DMS114 treated with DMSO at 0.1 percent for 48 hours (cell line): ENCODE measurements around the gene MLANA.

ENCODE experiments used
- DNase-seq: peaks from one replicate; lab custom pipeline; 2025; ENCODE audit not compliant: unreplicated experiment; lab: John Stamatoyannopoulos, UW

The MLANA gene

GRCh38 chr9:5897851-5898250 lies 7.2 kb downstream of the MLANA start:
- DNase-seq: no peak

DNA sequence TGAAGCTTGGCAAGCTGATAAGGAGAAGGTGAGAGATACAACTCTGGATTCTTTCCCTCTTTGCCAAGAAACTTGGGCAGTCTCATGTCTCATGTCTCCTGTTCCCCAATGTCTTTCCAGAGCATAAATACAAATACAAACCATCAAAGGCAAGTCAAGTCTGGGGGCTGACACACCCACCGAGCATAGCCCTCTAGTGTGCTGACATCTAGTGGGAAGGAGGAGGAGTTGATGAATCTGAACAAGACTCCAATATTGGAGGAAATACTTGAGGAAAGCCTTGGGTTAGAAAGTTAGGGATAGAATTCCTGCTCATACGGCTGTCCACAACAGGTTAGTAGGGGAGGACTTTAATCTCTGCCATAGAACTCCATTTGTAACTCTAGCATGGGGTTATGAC lies 8.6 kb downstream of the MLANA start:
- DNase-seq: no peak

DNA sequence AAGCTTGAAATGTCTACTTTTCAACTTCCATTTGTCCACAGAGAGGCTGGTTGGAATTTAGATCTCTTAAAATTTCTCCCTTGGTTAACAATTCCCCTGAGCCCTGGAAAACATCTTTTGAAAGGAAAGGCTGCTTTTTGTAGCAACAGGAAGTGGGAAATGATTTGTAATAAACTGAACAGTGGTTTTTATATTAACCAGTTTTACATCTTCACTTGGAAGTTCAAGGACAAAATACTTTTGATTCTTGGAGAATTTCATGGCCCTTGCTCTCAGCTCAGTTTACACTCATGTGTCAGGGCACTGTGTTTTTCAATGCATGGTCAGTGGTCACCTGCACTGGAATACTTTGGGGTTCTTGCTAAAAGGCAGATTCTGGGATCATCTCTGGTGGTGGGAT lies 9.9 kb downstream of the MLANA start:
- no peak for DNase-seq

- no peak for DNase-seq
Observed at GRCh38 chr9:5902377-5902776, 11.7 kb downstream of the MLANA start.

- no peak for DNase-seq
Observed at GRCh38 chr9:5908918-5909317, 18.2 kb downstream of the MLANA start.

DNA sequence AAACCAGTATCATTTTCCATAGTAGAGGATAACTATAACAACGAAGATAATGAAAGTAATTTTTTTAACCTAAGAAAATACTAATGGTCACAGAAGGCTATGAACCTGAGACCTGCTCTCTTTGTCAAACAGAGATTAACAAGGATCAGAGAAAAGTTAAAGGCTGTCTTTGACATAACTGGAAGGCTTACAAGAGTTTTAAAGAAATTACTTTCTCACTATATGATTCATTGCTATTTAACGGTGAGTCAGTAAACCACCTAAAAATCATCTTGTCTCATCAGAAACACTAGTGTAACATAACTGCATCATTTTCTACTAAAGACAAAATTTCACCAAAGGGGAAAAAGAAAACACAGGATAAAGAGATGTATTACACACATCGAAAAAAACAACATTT lies 19.3 kb downstream of the MLANA start:
- no peak for DNase-seq

- no peak for DNase-seq
Observed at GRCh38 chr9:5910413-5911057, 19.8 kb downstream of the MLANA start.

GRCh38 chr9:5915438-5915837 lies 24.7 kb downstream of the MLANA start:
- DNase-seq: no peak

- DNase-seq: no peak
Observed at GRCh38 chr9:5917273-5917672, 26.6 kb downstream of the MLANA start.

GRCh38 chr9:5917888-5918287 lies 27.2 kb downstream of the MLANA start:
- no peak for DNase-seq

- no peak for DNase-seq
Observed at GRCh38 chr9:5918460-5918859, 27.8 kb downstream of the MLANA start.

DNA sequence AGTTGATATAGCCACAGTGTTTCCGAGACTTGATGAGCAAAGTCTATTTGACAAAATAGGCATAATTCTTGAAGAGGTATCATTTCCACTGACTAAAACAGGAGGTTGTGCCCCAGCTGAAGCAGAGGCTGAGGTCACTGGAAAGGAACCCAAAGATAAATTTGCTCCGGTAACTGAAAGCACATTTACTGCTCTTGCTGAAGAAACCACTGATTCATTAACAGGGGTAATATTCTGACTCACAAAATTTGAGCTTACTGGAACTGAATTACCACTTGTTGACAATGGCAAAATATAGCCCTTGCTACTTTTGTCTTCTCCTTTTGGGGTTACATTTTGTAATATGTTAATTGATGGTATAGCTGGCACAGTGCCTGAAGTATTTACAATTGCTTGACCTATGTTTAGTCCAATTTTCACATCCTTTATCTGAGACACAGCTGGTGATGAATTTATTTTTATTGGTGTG lies 30.2 kb downstream of the MLANA start:
- no peak for DNase-seq

- no peak for DNase-seq
Observed at GRCh38 chr9:5922192-5922591, 31.5 kb downstream of the MLANA start.

DNA sequence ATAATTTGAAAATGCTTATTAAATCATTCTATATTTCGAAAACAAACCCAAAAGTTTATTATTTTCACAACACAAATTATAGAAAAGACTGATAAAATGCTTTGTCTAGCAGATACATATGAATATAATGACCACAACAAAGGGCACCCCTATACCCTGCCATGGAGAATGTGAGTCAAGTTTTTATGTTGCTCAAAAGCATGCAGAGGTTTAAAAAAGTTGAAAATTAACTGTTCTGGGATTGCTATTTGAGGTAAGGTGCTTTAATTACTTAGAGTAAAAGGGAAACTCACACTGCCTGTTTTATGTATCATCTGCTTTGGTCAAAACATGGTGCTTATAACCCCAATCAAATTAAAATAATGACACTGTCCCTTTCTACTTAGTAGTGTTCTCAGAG lies 41.0 kb downstream of the MLANA start:
- DNase-seq: no peak

- DNase-seq: no peak
Observed at GRCh38 chr9:5938449-5938848, 47.8 kb downstream of the MLANA start.

DNA sequence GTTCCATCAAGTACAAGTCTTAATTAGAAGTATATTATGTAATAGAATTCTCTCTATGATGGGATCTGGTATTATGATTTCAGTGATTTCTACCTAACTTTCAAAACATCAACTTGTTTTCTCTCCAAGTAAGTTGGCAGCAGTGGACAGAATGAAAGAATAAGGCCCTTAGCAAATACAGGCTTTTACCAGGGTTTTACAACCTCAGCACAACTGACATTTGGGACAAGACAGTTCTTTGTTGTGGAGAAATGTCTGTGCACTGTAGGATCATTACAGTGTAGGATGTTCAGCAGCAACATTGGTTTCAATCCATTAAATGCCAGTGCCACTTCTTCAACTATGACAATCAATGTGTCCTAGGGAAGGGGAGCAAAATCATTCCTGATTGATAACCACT lies 48.8 kb downstream of the MLANA start:
- no peak for DNase-seq

- DNase-seq: no peak
Observed at GRCh38 chr9:5941214-5941613, 50.5 kb downstream of the MLANA start.

DNA sequence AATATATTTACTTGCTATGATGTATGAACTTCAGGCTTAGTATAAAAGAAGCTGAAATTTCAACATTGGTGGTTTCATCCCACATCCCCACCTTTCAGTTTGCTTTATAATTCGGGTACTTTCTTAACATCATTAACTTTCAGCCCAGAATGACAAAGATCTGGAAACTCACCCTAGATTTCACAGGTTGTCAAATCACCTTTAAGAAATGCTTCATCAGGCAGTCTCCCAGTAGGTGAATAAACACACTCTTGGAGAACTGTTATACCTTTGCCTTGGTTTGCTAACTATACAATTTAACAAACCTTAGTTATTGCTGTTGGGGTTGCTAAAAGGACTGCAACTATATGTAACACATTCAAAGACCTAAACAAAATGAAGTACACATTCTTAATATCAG lies 54.4 kb downstream of the MLANA start:
- no peak for DNase-seq

DNA sequence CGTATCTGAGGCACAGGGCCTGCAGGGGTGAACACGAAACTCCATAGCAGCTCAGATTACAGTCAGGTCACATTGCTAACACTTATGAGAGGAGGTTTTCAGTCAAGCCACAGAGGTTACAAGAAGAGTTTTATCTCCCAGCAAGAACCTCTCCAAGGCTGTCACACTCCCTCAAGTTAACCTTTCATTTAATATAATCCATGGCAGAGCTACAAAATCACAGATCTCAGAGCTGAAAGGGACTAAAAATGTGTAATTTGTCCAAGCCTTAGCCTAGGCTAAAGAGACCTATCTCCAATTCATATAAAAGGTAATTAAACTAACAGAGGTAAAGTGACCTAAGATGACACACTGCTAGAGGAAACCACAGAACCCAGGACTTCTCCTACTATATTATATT lies 57.2 kb downstream of the MLANA start:
- no peak for DNase-seq

- no peak for DNase-seq
Observed at GRCh38 chr9:5949103-5949699, 58.5 kb downstream of the MLANA start.

GRCh38 chr9:5950261-5950660 lies 59.6 kb downstream of the MLANA start:
- DNase-seq: no peak

DNA sequence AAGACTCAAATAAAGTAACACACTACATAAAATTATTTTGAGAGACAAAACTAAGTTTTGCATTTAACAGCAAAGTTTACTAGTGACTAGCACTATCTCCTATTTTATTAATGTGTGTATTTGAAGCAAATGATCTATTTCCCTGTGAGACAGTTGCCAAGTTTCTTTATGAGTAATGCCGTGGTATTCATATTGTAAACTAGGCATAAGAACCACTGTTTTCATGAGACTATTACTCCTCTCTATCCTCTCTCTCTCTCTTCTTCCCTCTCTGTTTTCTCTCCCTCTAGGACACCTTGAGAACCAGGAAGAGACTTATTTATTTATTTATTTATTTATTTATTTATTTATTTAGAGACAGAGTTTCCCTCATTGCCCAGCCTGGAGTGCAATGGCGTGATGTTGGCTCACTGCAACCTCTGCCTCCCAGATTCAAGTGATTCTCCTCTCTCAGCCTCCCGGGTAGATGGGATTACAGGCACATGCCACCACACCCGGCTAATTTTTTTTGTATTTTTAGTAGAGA lies 61.1 kb downstream of the MLANA start:
- no peak for DNase-seq
